SH-SY5Y (cell line): ENCODE results near the gene ATP10A.

ENCODE experiments used
- GATA2 ChIP-seq: IDR thresholded peaks from 2 replicates; pipeline ENCODE4 v1.6.1; 2011; ENCODE audit warnings: mild to moderate bottlenecking, low read depth, low read length
- GATA3 ChIP-seq: IDR thresholded peaks from 2 replicates; pipeline ENCODE4 v1.6.1; 2011; ENCODE audit warnings: low read depth, mild to moderate bottlenecking, low read length, moderate library complexity

- TF ChIP-seq GATA2 (no peak), GATA3 (no peak)
These were observed 126.7 kb downstream of the ATP10A start for GRCh38 chr15:25736461-25736860.
